Stimulated activated CD4-positive, alpha-beta T cell treated with anti-CD3 and anti-CD28 coated beads, Interleukin-12 subunit alpha, Interleukin-12 subunit beta, amount 100 ng/mL, for 48 hours (primary cell): Measurements from ENCODE around the gene SURF6.
A peak's percentile ranks its signal among the peaks of the same experiment; 100 is the strongest.
"Not testable (repeated sequence)": the region's sequence is repeated elsewhere in the genome, so short reads cannot be mapped to it uniquely, and the experiment has no call there.

Source experiments
- DNase-seq, 3 donors: peaks; one replicate each; pipeline ENCODE4 v3.0.0-alpha.2; 2020; ENCODE audit warnings: low read depth in 2 of 3, low spot score in 1 of 3

Gene SURF6

DNA sequence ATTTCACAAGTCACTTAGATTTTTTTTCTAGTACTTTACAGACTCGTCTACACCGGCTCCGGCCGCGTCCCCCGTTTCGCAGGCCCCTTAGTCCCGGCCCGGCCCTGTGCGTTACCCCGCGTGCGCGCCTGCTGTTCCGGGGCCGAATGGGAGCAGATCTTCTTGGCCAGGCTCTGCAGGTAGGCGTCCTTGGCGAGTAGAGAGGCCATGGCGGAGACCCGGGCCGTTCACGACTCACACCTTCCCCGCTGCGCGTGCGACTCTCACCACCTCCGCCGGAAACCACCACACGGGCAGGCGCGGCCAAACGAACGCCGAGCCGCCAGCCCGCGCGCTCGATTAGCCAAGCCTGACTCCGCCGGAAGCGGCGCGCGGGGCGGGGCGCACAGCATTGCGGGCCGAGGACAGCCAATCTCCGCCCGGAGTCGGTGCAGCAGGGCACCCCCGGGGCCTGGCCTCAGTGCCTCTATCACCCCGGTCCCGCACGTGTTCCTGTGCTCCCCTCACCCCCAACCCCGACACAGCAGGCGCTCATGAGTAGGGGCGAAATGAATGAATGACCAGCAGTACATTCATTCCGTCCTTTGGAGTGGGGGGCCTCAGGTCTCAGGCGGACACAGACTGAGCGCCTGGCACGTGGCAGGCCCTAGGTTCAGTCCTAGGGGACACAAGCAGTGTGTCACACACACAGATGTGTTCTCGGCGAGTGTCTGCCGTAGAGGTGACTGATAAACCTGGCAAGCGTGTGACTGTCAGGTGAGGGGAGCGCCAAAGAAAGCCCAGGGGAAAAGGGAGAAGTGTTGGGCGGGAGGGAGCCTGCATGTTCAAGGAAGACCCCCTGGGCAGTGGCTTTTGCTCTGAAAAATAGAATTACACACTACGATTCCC is at the start of gene SURF6:
SURF6 (minus strand) TSS at position 265 of the 888 bp plus-strand sequence; CDS start at position 209, 56 bp downstream.
- DNase-seq: peak; percentile 88 to 93 (median 90)

DNA sequence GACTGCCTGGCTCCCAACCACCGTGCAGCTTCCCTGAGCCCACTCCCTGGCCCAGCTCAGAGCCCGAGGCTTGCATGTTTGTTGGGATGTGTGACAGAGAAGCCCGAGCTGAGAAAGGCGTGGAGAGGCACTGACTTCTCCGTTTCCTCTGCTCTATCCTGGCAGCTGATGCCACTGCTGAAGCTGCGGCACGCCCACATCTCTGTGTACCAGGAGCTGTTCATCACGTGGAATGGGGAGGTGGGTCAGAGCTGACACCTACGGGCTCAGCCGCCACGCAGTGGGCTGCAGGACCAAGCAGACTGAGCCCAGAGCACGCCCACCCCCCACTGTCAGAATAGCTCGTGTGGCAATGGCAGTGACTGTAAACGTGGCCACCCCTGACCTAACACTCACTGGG is 49.5 kb upstream of the SURF6 start:
- no peak for DNase-seq

DNA sequence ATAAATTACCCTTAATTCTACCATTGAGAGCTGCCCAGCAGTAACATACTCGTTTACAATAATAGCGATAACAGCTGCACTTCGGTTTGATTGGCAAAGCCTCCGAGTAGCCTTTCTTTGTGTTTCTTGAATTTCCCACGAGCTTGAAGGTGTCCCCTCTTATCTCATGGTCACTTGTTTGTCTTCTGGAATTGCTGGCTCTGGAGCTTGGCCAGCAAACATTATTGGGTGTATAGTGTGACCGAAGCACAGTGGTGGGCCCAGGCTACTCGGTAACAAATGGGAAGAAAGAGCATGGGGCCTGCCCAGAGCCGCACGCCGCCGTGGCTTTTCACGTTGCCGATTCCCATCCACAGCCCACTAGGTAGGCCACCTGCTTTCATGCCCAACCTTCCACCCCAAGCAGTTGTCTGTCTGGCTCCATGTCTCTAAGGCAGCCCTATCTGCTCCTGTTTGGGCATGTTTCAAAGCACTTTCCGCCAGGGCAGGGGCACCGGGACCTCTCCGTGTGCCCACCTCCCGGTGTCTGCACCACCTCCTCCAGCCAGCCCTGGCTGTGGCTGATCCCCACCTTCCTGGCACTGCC is 48.8 kb upstream of the SURF6 start:
- DNase-seq: no peak

DNA sequence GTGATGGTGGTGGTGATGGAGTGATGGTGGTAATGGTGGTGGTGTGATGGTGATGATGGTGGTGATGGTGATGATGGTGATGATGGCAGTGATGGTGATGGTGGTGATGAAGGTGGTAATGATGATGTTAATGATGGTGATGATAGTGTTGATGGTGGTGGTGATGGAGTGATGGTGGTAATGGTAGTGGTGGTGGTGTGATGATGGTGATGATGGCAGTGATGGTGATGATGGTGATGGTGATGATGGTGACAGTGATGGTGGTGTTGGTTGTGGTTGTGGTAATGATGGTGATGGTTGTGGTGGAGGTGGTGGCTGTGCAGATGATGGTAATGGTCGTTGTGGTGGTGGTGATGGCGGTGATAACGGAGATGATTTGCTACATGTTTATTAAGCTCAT is 47.5 kb upstream of the SURF6 start:
- no peak for DNase-seq

DNA sequence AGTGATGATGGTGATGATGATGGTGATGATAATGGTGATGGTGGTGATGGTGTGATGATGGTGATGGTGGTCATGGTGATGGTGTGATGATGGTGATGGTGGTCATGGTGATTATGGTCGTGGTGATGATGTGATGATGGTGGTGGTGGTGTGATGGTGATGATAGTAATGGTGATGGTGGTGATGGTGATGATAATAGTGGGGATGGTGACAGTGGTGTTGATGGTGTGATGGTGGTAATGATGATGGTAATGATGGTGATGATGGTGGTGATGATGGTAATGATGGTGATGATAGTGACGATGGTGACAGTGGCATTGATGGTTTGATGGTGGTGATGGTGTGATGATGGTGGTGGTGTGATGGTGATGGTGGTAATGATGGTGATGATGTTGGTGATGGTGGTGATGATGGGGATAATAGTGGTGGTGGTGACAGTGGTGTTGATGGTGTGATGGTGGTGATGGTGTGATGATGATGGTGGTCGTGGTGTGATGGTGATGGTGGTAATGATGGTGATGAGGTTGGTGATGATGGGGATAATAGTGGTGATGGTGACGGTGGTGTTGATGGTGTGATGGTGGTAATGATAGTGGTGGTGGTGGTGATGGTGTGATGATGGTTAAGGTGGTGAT is 46.6 kb upstream of the SURF6 start:
- DNase-seq: no peak

DNA sequence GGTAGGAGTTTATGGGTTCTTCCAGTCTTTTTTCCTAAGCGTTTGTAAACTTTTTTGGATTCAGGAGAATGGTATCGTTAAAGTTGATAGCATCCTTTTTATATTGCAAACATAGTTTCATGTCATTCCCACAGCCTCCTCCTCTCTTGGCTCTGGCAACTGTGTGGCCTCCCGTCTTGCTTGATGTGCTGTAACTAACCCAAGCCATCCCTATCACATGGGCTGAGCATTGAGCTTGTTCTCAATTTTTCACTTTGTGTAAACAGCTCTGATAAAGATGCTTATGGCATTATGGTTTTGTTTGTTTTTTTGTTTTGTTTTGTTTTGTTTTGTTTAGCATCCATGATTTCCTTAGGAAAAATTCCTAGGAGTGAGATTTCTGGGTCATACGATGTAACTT is 44.7 kb upstream of the SURF6 start:
- DNase-seq: no peak

DNA sequence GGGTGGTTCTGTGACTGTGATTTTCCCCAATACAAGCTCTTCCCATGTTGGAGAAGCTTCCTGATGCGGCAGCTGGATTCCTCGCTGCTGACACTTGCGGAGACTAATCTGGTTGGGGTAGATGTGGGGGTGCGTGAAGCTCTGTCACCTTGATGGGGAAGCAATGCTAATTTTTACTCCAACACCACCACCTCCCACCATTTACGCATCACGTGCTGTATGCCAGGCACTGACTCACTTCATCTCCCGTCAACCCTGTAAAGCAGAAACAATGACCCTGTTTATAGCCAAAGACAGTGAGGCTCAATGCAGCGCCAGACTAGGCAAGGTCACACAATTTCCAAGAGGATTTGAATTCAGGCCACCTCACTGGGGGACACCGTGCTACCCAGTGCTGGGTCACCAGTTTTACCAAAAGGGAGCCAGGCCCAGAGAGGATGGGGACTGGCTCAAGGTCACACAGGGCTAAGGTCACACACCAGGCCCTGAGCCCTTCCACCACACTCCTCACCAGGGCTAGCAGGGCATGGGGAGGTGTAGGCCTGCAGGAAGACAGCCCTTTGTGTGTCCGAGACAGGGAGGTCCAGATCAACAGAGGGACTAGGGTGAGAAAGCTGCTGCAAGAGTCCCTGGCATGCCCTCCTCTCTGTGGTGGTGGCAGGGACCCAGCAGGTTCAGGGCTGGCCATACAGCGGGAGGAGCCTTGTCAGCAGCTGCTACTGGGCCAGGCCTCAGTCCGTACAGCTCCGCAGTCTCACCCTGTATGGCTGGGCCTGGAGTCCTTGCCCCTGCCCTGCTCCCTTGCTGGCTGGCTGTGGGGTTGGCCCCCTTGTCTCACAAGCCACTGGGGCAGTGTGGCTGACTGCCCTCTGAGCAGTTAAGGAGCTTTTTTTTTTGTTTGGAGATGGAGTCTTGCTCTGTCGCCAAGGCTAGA is 43.4 kb upstream of the SURF6 start:
- DNase-seq: no peak

DNA sequence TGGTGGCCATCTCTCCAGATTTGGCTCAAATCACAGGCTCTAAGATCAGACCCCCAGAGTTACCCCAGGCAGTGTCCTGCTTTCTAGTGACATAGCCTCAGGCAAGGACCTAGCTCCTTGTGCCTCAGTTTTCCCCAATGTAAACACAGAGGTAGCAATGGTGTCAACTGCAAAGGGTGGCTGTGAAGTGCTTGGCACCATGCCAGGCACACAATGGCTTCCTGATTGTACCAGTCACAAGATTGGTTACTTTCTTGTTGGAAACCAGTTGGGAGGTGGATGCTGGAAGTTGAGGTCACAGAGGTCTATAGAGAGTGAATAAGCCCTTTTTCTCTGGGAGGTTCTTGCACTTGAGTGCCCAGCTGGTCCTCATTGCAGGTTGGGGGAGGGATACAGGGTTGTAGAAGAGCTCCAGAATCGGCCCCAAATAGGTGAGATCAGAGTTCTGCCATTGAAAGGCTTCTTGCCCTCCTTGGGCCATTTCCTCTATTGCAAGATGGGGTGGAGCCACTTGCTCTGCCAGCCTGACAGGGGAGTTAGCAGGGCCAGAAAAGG is 42.5 kb upstream of the SURF6 start:
- no peak for DNase-seq

DNA sequence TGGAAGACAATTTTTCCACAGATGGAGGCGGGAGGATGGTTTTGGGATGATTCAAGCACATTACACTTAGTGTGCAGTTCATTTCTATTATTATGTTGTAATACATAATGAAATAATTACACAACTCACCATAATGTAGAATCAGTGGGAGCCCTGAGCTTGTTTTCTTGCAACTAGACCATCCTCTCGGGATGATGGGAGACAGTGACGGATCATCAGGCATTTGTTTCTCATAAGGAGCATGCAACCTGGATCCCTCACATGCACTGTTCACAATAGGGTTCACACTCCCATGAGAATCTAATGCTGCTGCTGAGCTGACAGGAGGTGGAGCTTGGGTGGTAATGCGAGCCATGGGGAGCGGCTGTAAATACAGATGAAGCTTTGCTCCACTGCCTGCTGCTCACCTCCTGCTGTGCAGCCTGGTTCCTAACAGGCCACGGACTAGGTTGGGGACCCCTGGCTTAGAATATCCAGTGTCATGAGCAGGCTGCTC is 41.8 kb upstream of the SURF6 start:
- no peak for DNase-seq

DNA sequence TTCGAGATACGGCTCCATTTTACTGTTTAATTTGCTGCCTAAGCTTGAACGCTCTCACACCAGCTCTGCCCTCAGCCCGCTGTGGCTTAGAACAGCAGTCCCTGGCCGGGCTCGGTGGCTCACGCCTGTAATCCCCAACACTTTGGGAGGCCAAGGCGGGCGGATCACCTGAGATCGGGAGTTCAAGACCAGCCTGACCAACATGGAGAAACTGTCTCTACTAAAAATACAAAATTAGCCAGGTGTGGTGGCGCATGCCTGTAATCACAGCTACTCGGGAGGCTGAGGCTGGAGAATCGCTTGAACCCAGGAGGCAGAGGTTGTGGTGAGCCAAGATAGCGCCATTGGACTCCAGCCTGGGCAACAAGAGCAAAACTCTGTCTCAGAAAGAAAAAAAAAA is 41.3 kb upstream of the SURF6 start:
- DNase-seq: not testable (repeated sequence)

DNA sequence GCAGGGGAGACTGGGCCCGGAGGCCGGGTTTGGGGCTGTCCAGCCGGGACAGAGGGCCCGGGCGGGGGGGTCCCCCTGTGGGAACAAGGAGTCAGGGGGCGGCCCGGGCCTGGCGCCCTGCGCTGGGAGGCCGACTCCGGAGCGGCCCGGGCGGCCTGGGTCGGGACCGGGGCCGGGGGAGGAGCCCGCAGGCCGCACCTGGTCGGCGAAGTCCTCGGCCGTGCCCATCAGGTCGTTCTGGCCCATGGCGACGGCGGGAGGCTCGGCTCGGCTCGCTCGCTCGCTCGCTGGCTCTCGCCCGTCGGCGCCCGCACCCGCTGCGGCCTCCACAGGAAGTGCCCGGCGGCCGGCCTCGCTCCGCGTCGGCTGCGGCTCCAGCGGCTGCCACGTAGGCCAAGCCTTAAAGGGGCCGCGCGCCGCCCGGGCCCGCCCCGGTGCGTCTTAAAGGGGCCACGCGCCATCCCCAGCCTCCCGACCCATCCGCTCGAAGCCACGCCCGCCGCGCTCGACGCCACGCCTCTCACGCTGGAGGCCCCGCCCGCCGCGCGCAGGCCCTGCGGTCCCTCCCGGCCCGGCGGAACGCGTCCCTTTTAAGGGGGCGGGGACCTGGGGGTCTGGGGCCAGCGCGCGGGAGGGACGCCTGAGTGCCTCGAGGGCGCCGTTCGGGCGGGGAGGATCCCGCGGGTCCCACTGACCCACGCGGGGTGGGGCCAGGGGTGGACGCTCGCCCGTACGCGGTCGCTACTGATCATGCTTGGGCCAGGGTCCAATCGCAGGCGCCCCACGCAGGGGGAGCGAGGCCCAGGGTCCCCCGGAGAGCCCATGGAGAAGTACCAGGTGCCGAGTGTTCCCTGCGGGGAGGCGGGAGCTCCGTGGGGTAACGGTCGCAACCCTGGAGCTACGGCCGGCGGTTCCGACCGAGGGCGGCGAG is 40.0 kb upstream of the SURF6 start, which contains the start of the genes STKLD1 and SURF4:
STKLD1 (plus strand) TSS at position 643 of the 931 bp plus-strand sequence; CDS start at position 751, 108 bp downstream.
SURF4 (minus strand) TSS at position 337 of the 931 bp plus-strand sequence; CDS start at position 246, 91 bp downstream.
- peak; percentile 91 to 93 (median 92) for DNase-seq

DNA sequence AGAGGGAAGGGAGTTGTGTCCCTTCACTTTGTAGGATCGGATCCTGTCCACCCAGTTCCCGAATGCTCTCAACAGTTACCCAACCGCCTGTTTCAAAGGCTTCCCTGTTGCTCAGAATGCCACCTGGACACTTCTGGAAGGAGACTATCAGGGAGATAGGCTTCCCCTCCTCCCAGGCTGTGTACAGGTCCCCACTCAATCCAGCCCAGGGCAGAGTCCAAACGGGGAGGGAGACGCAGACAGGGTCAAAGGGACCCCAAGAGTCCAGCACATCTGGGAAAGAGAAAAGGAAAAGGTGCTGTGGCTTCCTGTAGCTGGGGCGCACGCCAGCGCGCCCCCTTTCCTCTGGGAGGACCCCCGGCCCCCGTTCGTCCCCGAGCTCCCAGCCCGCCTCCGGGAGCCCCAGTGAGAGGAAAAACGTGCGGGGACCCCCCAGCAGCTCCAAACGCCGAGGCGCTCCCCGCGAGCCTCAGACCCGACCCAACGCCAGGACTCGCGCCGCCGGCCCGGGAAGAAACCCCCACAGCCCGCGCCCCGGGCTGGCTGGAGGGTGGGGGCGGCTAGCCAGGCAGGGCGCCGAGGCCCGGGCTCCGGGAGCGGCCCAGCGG is 39.2 kb upstream of the SURF6 start:
- no peak for DNase-seq

DNA sequence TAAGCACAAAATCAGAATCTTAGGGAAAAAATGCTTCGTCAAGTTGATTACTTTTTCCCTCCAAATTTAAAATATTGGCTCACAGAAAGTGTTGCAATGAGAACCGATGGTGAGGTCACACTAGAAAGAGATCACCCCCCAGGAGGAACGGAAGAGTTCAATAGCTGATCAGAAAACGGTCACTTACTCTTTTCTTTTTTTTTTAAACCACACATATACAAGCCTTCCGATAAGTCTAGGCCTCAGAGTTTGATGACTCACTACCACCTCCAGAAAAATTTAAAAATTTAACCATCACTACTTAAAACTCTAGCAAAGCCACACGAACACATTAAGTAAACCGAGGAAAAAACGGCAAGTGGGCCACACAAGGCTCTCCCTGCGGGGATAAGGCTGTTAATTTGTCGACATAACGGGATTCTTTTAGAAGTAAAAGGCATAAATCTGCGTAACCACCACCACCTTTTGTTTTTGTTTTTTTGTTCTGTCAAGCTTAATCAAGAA is 38.7 kb upstream of the SURF6 start:
- DNase-seq: no peak

DNA sequence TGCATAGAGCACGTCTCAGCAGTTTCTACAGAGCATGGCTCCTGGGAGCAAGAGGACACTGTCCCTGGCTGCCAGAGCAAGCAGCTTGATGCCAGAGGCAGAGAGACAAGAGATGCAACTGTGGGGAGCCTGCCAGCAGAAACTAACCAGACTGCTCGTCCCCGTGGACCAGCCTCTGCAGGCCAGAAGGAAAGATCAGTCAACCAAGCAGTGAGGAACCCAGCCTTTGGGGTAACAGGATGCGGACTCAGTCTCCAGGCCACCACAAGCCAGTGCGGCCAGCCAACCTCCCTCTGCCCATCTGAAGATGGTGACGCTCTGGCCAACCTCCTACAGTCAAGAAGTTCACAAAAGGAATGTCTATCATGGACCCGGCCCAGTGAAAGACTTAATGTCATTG is 36.2 kb upstream of the SURF6 start:
- no peak for DNase-seq

DNA sequence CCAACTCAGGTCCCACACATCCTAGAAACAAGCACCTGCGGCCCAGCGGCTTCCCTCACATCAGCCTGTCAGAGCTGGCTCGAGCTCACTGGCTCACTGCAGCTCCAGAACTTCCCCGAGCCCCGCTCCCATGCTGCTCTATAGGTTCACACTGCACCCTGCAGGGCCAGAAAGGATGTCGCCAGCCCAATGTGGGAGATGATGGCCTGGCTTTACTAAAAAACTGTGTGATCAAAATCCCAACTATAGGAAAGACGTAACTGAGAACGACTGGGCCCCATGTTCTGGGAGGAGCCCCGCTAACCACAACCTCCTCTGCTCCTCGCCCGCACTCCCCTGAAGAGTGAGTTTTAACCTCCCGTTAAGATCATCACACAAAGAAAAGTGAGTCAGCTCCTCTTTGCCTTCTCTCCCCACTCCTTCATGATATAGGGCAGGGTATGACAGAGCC is 35.3 kb upstream of the SURF6 start:
- peak; percentile 73 to 83 (median 75) for DNase-seq

DNA sequence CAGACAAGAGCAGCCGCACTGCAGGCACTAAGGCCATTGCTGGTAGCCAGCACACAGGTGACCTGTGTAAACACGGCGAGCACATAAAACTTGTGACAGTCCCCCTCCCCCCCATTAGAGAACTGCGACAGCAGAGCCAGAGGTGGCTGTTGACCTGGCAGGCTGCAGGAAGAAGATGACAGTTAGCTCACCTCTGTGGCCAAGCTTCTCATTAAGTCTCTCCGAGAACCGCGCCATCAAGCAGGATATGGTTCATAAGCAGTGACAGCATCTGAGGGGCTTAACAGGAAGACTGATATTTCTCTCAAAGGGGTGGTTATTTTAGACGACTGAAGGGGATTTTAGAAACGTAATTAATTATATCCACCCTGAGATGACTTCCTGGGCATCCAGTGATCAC is 34.7 kb upstream of the SURF6 start:
- no peak for DNase-seq

DNA sequence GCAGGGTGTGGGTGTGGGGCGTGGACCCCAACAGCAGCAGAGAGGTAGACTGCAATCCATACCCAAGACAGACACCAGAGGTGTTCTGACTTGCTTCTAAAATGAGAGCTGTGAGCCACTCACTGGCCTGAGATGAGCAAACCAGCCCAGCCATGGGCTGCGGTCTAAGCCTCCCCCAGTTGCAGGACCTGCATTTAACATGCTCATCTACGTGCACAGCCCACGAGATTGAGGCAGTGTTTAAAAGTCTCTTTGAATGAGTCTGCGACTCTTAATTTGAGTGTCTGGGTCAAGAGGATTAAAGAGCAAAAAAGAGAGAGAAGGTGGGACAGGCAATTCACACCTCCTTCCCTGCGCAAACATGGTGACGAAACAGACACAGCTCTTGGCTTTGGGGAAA is 33.9 kb upstream of the SURF6 start:
- no peak for DNase-seq

DNA sequence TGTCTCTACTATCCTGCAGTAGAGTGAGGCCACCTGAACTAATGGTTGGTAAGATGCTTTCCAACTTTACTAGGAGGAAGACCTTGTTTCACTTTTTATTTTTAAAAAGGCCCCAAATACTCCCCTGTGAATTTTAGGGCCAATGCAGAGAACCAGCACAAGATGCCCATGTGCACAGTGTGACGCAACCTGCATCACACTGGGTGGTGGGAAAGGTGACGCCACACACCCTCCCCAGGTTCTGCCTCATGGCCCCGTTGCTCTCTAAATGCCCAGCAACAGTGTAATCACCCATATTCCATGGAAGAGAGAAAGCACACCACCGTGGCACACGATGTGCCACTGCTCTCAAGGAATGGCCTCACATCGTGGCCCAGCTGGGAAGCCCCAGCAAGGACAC is 33.4 kb upstream of the SURF6 start:
- no peak for DNase-seq
